Psoas muscle (tissue), 8 donors: Measurements from ENCODE around the gene SLC4A1AP. TPM values are rescaled to one million over a fixed set of nuclear protein-coding genes. Genes with fewer than 3 reads are reported as not detected.

Source experiments
- ATAC-seq, 4 donors: fragments of 200-7000 bp; cut with Tn5 transposase; one replicate each; pipeline ENCODE4 v1.9.1; 2020; ENCODE audit warnings: moderate library complexity in 3 of 4, mild to moderate bottlenecking in 2 of 4
- DNase-seq, 2 donors: peaks; one replicate each; pipeline ENCODE4 v3.0.0-alpha.2; 2020
- H3K27ac ChIP-seq: fragments of 200-600 bp; one replicate; pipeline ENCODE4 v1.8.0; 2022
- H3K27me3 ChIP-seq, 3 donors: fragments of 200-600 bp in 1 of 3; one replicate each; pipeline versions ENCODE4 v1.6.1 to v1.8.0; 2013 to 2022; ENCODE audit warnings: low read length in 2 of 3, mild to moderate bottlenecking in 2 of 3, moderate library complexity in 1 of 3; ENCODE audit not compliant: insufficient read depth in 3 of 3
- H3K36me3 ChIP-seq, 2 donors: fragments of 200-600 bp in 1 of 2; one replicate each; pipeline versions ENCODE4 v1.6.1 to v1.8.0; 2013 to 2022; ENCODE audit warnings: low read depth in 1 of 2, mild to moderate bottlenecking in 1 of 2, moderate library complexity in 1 of 2; ENCODE audit not compliant: insufficient read depth in 1 of 2
- H3K4me1 ChIP-seq: fragments of 200-600 bp; one replicate; pipeline ENCODE4 v1.8.0; 2022
- H3K4me3 ChIP-seq: fragments of 200-600 bp; one replicate; pipeline ENCODE4 v1.8.0; 2022; ENCODE audit warnings: mild to moderate bottlenecking
- H3K9me3 ChIP-seq: fragments of 200-600 bp; one replicate; pipeline ENCODE4 v1.8.0; 2022
- CTCF ChIP-seq: fragments of 200-600 bp; IDR thresholded peaks from one replicate; pipeline ENCODE4 v1.8.0; 2022; ENCODE audit warnings: antibody characterized with exemption
- WGBS, 3 donors: extraction: QIAGEN DNeasy Blood & Tissue Kit; methylation state at CpG; one replicate each; pipeline versions ENCODE4 v1.1.6 to v1.1.7; 2013; 5-methylcytosine and 5-hydroxymethylcytosine counted together
- intact Hi-C, 2 donors: fragments of 100-400 bp; cut with DNase I; formaldehyde crosslinking; loops; one replicate each; pipeline versions ENCODE4 v1.11.0 to v1.14.2; 2022
- polyA plus RNA-seq, 3 donors: library from polyadenylated mRNA; stranded (reverse); fragments of 200-250 nt; gene quantifications; one replicate each; pipeline ENCODE4 v1.2.3, GENCODE V29; 2013
- total RNA-seq, 4 donors: library from RNA; stranded (reverse); fragmentation: NEBNext Ultra II Directional in 2 of 4; extraction: Animal tissue kit (Norgen Biotek cat#: 25700) in 2 of 4; gene quantifications; one replicate each; pipeline versions ENCODE4 v1.2.1 to v1.2.4, GENCODE V29; 2021 to 2023
- donor health status: healthy with polysubstance abuse.
- donor health status: DM: no; HTN: no; CAD: no; lungs with moderate emphysema.
- donor health status: Bipolar disorder and iron deficiency.
- donor health status: healthy.
- donor health status: DM: yes; HTN: yes; CAD: no.
- donor health status: DM: no; HTN: no; CAD: no.
- donor health status: DM: no; HTN: no; CAD: no.
- donor health status: DM: yes; HTN: yes; CAD: no.

SLC4A1AP gene
- total and polyA plus RNA-seq, 7 donors: 20.5 to 44.8 (median 26.7) TPM

- no peak overlapping the region for H3K4me3 ChIP-seq
- DNase-seq: no peak
- no peak for ATAC-seq
- H3K36me3 ChIP-seq: no peaks in the 10 kb centered on the region
- H3K27me3 ChIP-seq: no peaks in the 10 kb centered on the region
- intact Hi-C loops: loop anchor here (5.0 to 10.0 kb wide), 2 partner anchors 687 to 690 kb away; partner anchors contain the start of gene FOSL2 (in 1 of the 2)
- H3K9me3 ChIP-seq: no peaks in the 10 kb centered on the region
- no peak for TF ChIP-seq CTCF
- H3K27ac ChIP-seq: peak overlapping the region; percentile 90
- 68 to 85% (median 76%) methylated on average over 9 of the region's 9 CpGs for WGBS, 3 donors
- H3K4me1 ChIP-seq: peaks cover 41% of the 10 kb centered on the region
These were observed 44.0 kb downstream of the SLC4A1AP start for GRCh38 chr2:27707462-27708256.

- 90 to 96% (median 91%) methylated on average over 7 of the region's 7 CpGs for WGBS, 3 donors
- H3K27ac ChIP-seq: no peak overlapping the region
- H3K36me3 ChIP-seq: no peaks in the 10 kb centered on the region
- DNase-seq (no peak), ATAC-seq (no peak)
- H3K9me3 ChIP-seq: no peaks in the 10 kb centered on the region
- peaks cover 38% of the 10 kb centered on the region for H3K4me1 ChIP-seq
- H3K27me3 ChIP-seq: no peaks in the 10 kb centered on the region
- intact Hi-C loops: loop anchor here (5.0 to 10.0 kb wide), 2 partner anchors 687 to 689 kb away; partner anchors contain the start of gene FOSL2 (in 1 of the 2)
- TF ChIP-seq CTCF: no peak
- H3K4me3 ChIP-seq: no peak overlapping the region
These were observed 44.6 kb downstream of the SLC4A1AP start for GRCh38 chr2:27708257-27708654.

- peaks cover 34% of the 10 kb centered on the region for H3K4me1 ChIP-seq
- intact Hi-C loops: loop anchor here (5.0 to 10.0 kb wide), 2 partner anchors 686 to 689 kb away; partner anchors contain the start of gene FOSL2 (in 1 of the 2)
- no peaks in the 10 kb centered on the region for H3K36me3 ChIP-seq
- DNase-seq (no peak), ATAC-seq (no peak)
- H3K27ac ChIP-seq: no peak overlapping the region
- no peaks in the 10 kb centered on the region for H3K9me3 ChIP-seq
- no peak overlapping the region for H3K4me3 ChIP-seq
- 73 to 80% (median 78%) methylated on average over 3 of the region's 3 CpGs for WGBS, 3 donors
- no peak for TF ChIP-seq CTCF
- H3K27me3 ChIP-seq: no peaks in the 10 kb centered on the region
These were observed 45.0 kb downstream of the SLC4A1AP start for GRCh38 chr2:27708666-27709065.

GRCh38 chr2:27709326-27709725 lies 45.6 kb downstream of the SLC4A1AP start:
- intact Hi-C loops: loop anchor here (5.0 to 10.0 kb wide), 2 partner anchors 685 to 688 kb away; partner anchors contain the start of gene FOSL2 (in 1 of the 2)
- H3K27me3 ChIP-seq: no peaks in the 10 kb centered on the region
- H3K4me1 ChIP-seq: peaks cover 28% of the 10 kb centered on the region
- no peak for ATAC-seq
- H3K36me3 ChIP-seq: no peaks in the 10 kb centered on the region
- DNase-seq: no peak
- no peak for TF ChIP-seq CTCF
- H3K27ac ChIP-seq: no peak overlapping the region
- WGBS, 3 donors: 49 to 56% (median 56%) methylated on average over 2 of the region's 2 CpGs
- no peaks in the 10 kb centered on the region for H3K9me3 ChIP-seq
- H3K4me3 ChIP-seq: no peak overlapping the region
